BLaER1 (cell line): Measurements from ENCODE around the gene SMC5.
"Not testable (repeated sequence)": the region's sequence is repeated elsewhere in the genome, so short reads cannot be mapped to it uniquely, and the experiment has no call there.

Experiments used
- H3K27ac ChIP-seq: shearing (Covaris generic); formaldehyde crosslinking; 2 replicates; pipeline ENCODE4 v1.8.1; 2022
- H3K27me3 ChIP-seq: shearing (Covaris generic); formaldehyde crosslinking; 2 replicates; pipeline ENCODE4 v1.8.1; 2022
- H3K36me3 ChIP-seq: shearing (Covaris generic); formaldehyde crosslinking; 2 replicates; pipeline ENCODE4 v1.8.1; 2022
- H3K4me1 ChIP-seq: shearing (Covaris generic); formaldehyde crosslinking; 2 replicates; pipeline ENCODE4 v1.8.1; 2022
- H3K4me2 ChIP-seq: shearing (Covaris generic); formaldehyde crosslinking; 2 replicates; pipeline ENCODE4 v1.8.1; 2022
- H3K4me3 ChIP-seq: shearing (Covaris generic); formaldehyde crosslinking; 2 replicates; pipeline ENCODE4 v1.8.1; 2022
- H3K9ac ChIP-seq: shearing (Covaris generic); formaldehyde crosslinking; 2 replicates; pipeline ENCODE4 v1.8.1; 2022
- H3K9me3 ChIP-seq: shearing (Covaris generic); formaldehyde crosslinking; 2 replicates; pipeline ENCODE4 v1.8.1; 2022
- H4K20me1 ChIP-seq: shearing (Covaris generic); formaldehyde crosslinking; 2 replicates; pipeline ENCODE4 v1.8.1; 2022
- Cebpa-rat ChIP-seq: shearing (Covaris generic); IDR thresholded peaks from 2 replicates; pipeline ENCODE4 v1.8.1; 2022

The SMC5 gene

GRCh38 chr9:70387663-70388062 is 128.9 kb downstream of the SMC5 start:
- H3K4me2 ChIP-seq = no peak overlapping the region
- 0 out of 2 replicates have a peak, but pooled peaks cover under 1% of the 10 kb centered on the region for H3K4me1 ChIP-seq
- no peak overlapping the region for H3K4me3 ChIP-seq
- peaks cover 62% of the 10 kb centered on the region for H4K20me1 ChIP-seq
- H3K27ac ChIP-seq = no peak overlapping the region
- no peak overlapping the region for H3K9ac ChIP-seq
- H3K9me3 ChIP-seq = no peaks in the 10 kb centered on the region
- no peaks in the 10 kb centered on the region for H3K27me3 ChIP-seq
- peaks cover 20% of the 10 kb centered on the region for H3K36me3 ChIP-seq
- TF ChIP-seq Cebpa-rat = no peak

GRCh38 chr9:70389188-70389587 is 130.4 kb downstream of the SMC5 start:
- H3K27me3 ChIP-seq = no peaks in the 10 kb centered on the region
- TF ChIP-seq Cebpa-rat = no peak
- H3K4me3 ChIP-seq = no peak overlapping the region
- H3K9me3 ChIP-seq = no peaks in the 10 kb centered on the region
- peaks cover 20% of the 10 kb centered on the region for H3K36me3 ChIP-seq
- H3K4me1 ChIP-seq = peaks cover 11% of the 10 kb centered on the region; the same call in 1 of the 2 replicates
- no peak overlapping the region for H3K4me2 ChIP-seq
- peaks cover 77% of the 10 kb centered on the region for H4K20me1 ChIP-seq
- H3K27ac ChIP-seq = no peak overlapping the region
- no peak overlapping the region for H3K9ac ChIP-seq

- peaks cover 11% of the 10 kb centered on the region; the same call in 1 of the 2 replicates for H3K4me1 ChIP-seq
- H3K4me3 ChIP-seq = no peak overlapping the region
- H4K20me1 ChIP-seq = peaks cover 82% of the 10 kb centered on the region
- TF ChIP-seq Cebpa-rat = no peak
- no peak overlapping the region for H3K9ac ChIP-seq
- H3K27me3 ChIP-seq = no peaks in the 10 kb centered on the region
- peaks cover 20% of the 10 kb centered on the region for H3K36me3 ChIP-seq
- no peak overlapping the region for H3K27ac ChIP-seq
- no peak overlapping the region for H3K4me2 ChIP-seq
- no peaks in the 10 kb centered on the region for H3K9me3 ChIP-seq
Observed at GRCh38 chr9:70389621-70390266, 131.0 kb downstream of the SMC5 start.

- no peak overlapping the region for H3K27ac ChIP-seq
- no peak overlapping the region for H3K4me3 ChIP-seq
- no peak for TF ChIP-seq Cebpa-rat
- no peaks in the 10 kb centered on the region for H3K27me3 ChIP-seq
- peaks cover 94% of the 10 kb centered on the region for H4K20me1 ChIP-seq
- H3K4me1 ChIP-seq = peaks cover 11% of the 10 kb centered on the region; the same call in 1 of the 2 replicates
- no peak overlapping the region for H3K9ac ChIP-seq
- peaks cover 14% of the 10 kb centered on the region for H3K36me3 ChIP-seq
- no peaks in the 10 kb centered on the region for H3K9me3 ChIP-seq
- H3K4me2 ChIP-seq = no peak overlapping the region
Observed at GRCh38 chr9:70390933-70391341, 132.2 kb downstream of the SMC5 start.

- Histone ChIP-seq H3K36me3 (peaks cover 9% of the 10 kb centered on the region), H3K27ac (no peak overlapping the region), H3K27me3 (no peaks in the 10 kb centered on the region), H3K9ac (no peak overlapping the region), H3K9me3 (no peaks in the 10 kb centered on the region), H4K20me1 (peaks cover 99% of the 10 kb centered on the region), H3K4me3 (no peak overlapping the region), H3K4me1 (peaks cover 11% of the 10 kb centered on the region; the same call in 1 of the 2 replicates), H3K4me2 (no peak overlapping the region)
- no peak for TF ChIP-seq Cebpa-rat
Observed at GRCh38 chr9:70392189-70392588, 133.4 kb downstream of the SMC5 start.

GRCh38 chr9:70392850-70393249 is 134.1 kb downstream of the SMC5 start:
- Histone ChIP-seq H3K36me3 (peaks cover 4% of the 10 kb centered on the region), H4K20me1 (peaks cover 100% of the 10 kb centered on the region), H3K9me3 (no peaks in the 10 kb centered on the region), H3K27me3 (no peaks in the 10 kb centered on the region), H3K27ac (no peak overlapping the region), H3K4me3 (no peak overlapping the region), H3K9ac (no peak overlapping the region), H3K4me2 (no peak overlapping the region), H3K4me1 (peaks cover 15% of the 10 kb centered on the region; the same call in 1 of the 2 replicates)
- no peak for TF ChIP-seq Cebpa-rat

GRCh38 chr9:70395652-70396051 is 136.9 kb downstream of the SMC5 start:
- TF ChIP-seq Cebpa-rat = no peak
- Histone ChIP-seq H3K4me3 (no peak overlapping the region), H3K9ac (no peak overlapping the region), H3K4me2 (no peak overlapping the region), H3K27me3 (no peaks in the 10 kb centered on the region), H3K27ac (no peak overlapping the region), H3K36me3 (no peaks in the 10 kb centered on the region), H3K4me1 (peaks cover 33% of the 10 kb centered on the region), H3K9me3 (no peaks in the 10 kb centered on the region), H4K20me1 (peaks cover 100% of the 10 kb centered on the region)

GRCh38 chr9:70398145-70398556 is 139.4 kb downstream of the SMC5 start:
- Histone ChIP-seq H3K27ac (no peak overlapping the region), H3K9ac (no peak overlapping the region), H3K27me3 (no peaks in the 10 kb centered on the region), H3K4me2 (no peak overlapping the region), H3K4me3 (no peak overlapping the region), H3K9me3 (no peaks in the 10 kb centered on the region), H3K36me3 (no peaks in the 10 kb centered on the region), H4K20me1 (peaks cover 100% of the 10 kb centered on the region), H3K4me1 (peaks cover 27% of the 10 kb centered on the region)
- no peak for TF ChIP-seq Cebpa-rat

- no peak overlapping the region for H3K4me2 ChIP-seq
- H4K20me1 ChIP-seq = peaks cover 100% of the 10 kb centered on the region
- H3K4me1 ChIP-seq = peaks cover 21% of the 10 kb centered on the region
- no peak for TF ChIP-seq Cebpa-rat
- no peaks in the 10 kb centered on the region for H3K27me3 ChIP-seq
- no peaks in the 10 kb centered on the region for H3K36me3 ChIP-seq
- no peak overlapping the region for H3K4me3 ChIP-seq
- H3K9ac ChIP-seq = no peak overlapping the region
- H3K9me3 ChIP-seq = no peaks in the 10 kb centered on the region
- no peak overlapping the region for H3K27ac ChIP-seq
Observed at GRCh38 chr9:70399141-70399540, 140.4 kb downstream of the SMC5 start.

GRCh38 chr9:70400107-70400892 is 141.5 kb downstream of the SMC5 start:
- Histone ChIP-seq H3K36me3 (no peaks in the 10 kb centered on the region), H3K9ac (no peak overlapping the region), H3K4me1 (peaks cover 21% of the 10 kb centered on the region), H4K20me1 (peaks cover 100% of the 10 kb centered on the region), H3K4me3 (no peak overlapping the region), H3K4me2 (no peak overlapping the region), H3K27ac (no peak overlapping the region), H3K27me3 (no peaks in the 10 kb centered on the region), H3K9me3 (no peaks in the 10 kb centered on the region)
- TF ChIP-seq Cebpa-rat = no peak

GRCh38 chr9:70401241-70401640 is 142.5 kb downstream of the SMC5 start:
- not testable (repeated sequence) for H3K4me3 ChIP-seq, H3K27ac ChIP-seq, H3K36me3 ChIP-seq, H3K9ac ChIP-seq, H3K4me2 ChIP-seq, H3K27me3 ChIP-seq, H3K9me3 ChIP-seq
- peaks cover 100% of the 10 kb centered on the region for H4K20me1 ChIP-seq
- peaks cover 28% of the 10 kb centered on the region for H3K4me1 ChIP-seq
